DND-41 (cell line): Measurements from ENCODE around the gene MCC.

ENCODE experiments used
- CTCF ChIP-seq: IDR thresholded peaks from 2 replicates; pipeline ENCODE4 v1.5.1; 2012; ENCODE audit warnings: borderline replicate concordance, low read length, moderate library complexity, mild to moderate bottlenecking; ENCODE audit not compliant: poor library complexity, severe bottlenecking; ENCODE audit errors: extremely low read depth
- EZH2 ChIP-seq: IDR thresholded peaks from 3 replicates; pipeline ENCODE4 v1.6.1; 2012; ENCODE audit warnings: borderline replicate concordance, low read depth, mild to moderate bottlenecking, moderate library complexity, low read length, inconsistent platforms; ENCODE audit not compliant: severe bottlenecking

GRCh38 chr5:113463032-113463431 lies 25.2 kb downstream of the MCC start:
- TF ChIP-seq EZH2 (no peak), CTCF (no peak)
